Right lobe of liver (tissue), 4 donors: Measurements from ENCODE around the gene KRTAP10-1.

Experiments used
- CTCF ChIP-seq, 4 donors: fragments of 200-600 bp in 3 of 4; fragments of 450-650 bp in 1 of 4; IDR thresholded peaks; one replicate each; pipeline versions ENCODE4 v1.5.1 to v1.8.0; 2016 to 2022; ENCODE audit warnings: antibody characterized with exemption in 4 of 4, mild to moderate bottlenecking in 2 of 4
- POLR2A ChIP-seq: fragments of 450-650 bp; IDR thresholded peaks from one replicate; pipeline ENCODE4 v1.6.1; 2017; ENCODE audit warnings: antibody characterized with exemption, mild to moderate bottlenecking
- donor health status: DM: no; HTN: no; CAD: no.
- donor health status: DM: no; HTN: no; CAD: no.
- donor health status: DM: no; HTN: yes; CAD: no.

- TF ChIP-seq POLR2A (no peak), CTCF (IDR thresholded peaks at IDR 0.05) (no peak)
These were observed 31.1 kb downstream of the KRTAP10-1 start for GRCh38 chr21:44508711-44509445.
